Endothelial cell of umbilical vein (primary cell): ENCODE measurements around the gene GGT6. TPM values are rescaled to one million over a fixed set of nuclear protein-coding genes. Genes with fewer than 3 reads are reported as not detected.

Experiments
- BruUV-seq: library from RNA; stranded (reverse); fragments of 400-500 nt; replicated peaks from 2 replicates; lab custom pipeline; 2021; lab: Mats Ljungman, UMichigan
- CTCF ChIA-PET: fragments of 300-600, 350-600 bp; sonication (Branson Sonifier 250); formaldehyde crosslinking; loops from one replicate; lab custom pipeline; 2021; ENCODE audit warnings: antibody characterized with exemption, inconsistent platforms; lab: Charles Lee
- POLR2A ChIA-PET: fragments of 300-600, 350-600 bp; sonication (Branson Sonifier 250); formaldehyde crosslinking; loops from one replicate; lab custom pipeline; 2021; ENCODE audit warnings: antibody characterized with exemption, inconsistent platforms; lab: Charles Lee
- DNase-seq: peaks from one replicate; pipeline ENCODE4 v3.0.0-alpha.2; 2011; ENCODE audit warnings: low read depth, low spot score
- FAIRE-seq: peaks from 2 replicates; lab custom pipeline; 2011; peaks lifted over from hg19 to GRCh38; lab: Jason Lieb, UNC
- H2AFZ ChIP-seq: 2 replicates; pipeline ENCODE4 v1.6.0; 2012; ENCODE audit warnings: low read depth, low read length, control low read depth, inconsistent platforms
- H3K27ac ChIP-seq: 2 replicates; pipeline ENCODE4 v1.5.1; 2011; ENCODE audit warnings: low read depth, mild to moderate bottlenecking, control low read depth, low read length, moderate library complexity; ENCODE audit not compliant: insufficient read depth
- H3K27me3 ChIP-seq, 2 experiments: 2 replicates each; pipeline versions ENCODE4 v1.6.0 to v1.6.1; 2011; ENCODE audit warnings: low read length in 2 of 2, mixed read lengths in 1 of 2; ENCODE audit not compliant: control insufficient read depth in 2 of 2, insufficient read depth in 2 of 2
- H3K36me3 ChIP-seq, 2 experiments: 2 replicates in 1 of 2; 3 replicates in 1 of 2; pipeline ENCODE4 v1.5.1; 2011; ENCODE audit warnings: low read length in 2 of 2, mild to moderate bottlenecking in 1 of 2, moderate library complexity in 1 of 2; ENCODE audit not compliant: control insufficient read depth in 2 of 2, insufficient read depth in 2 of 2; ENCODE audit errors: extremely low read depth in 1 of 2
- H3K4me1 ChIP-seq: 3 replicates; pipeline ENCODE4 v1.5.1; 2011; ENCODE audit warnings: mild to moderate bottlenecking, low read length; ENCODE audit not compliant: control insufficient read depth, insufficient read depth; ENCODE audit errors: extremely low read depth
- H3K4me2 ChIP-seq: 2 replicates; pipeline ENCODE4 v1.6.1; 2011; ENCODE audit warnings: low read length, control low read depth, mixed read lengths; ENCODE audit not compliant: insufficient read depth
- H3K4me3 ChIP-seq, 3 experiments: fragments of 200-600 bp in 1 of 3; sonication (generic), shearing (Covaris generic) in 1 of 3; replicated peaks in 1 of 3; 2 replicates each; pipeline ENCODE4 v1.5.1; 2011 to 2016; ENCODE audit warnings: control low read depth in 3 of 3, low read length in 3 of 3, mild to moderate bottlenecking in 2 of 3, inconsistent platforms in 1 of 3, low read depth in 1 of 3, moderate library complexity in 1 of 3; ENCODE audit not compliant: insufficient read depth in 1 of 3
- H3K79me2 ChIP-seq: 2 replicates; pipeline ENCODE4 v1.6.0; 2012; ENCODE audit warnings: low read length, inconsistent platforms; ENCODE audit not compliant: control insufficient read depth, insufficient read depth
- H3K9ac ChIP-seq: replicated peaks from 2 replicates; pipeline ENCODE3; 2011; ENCODE audit warnings: low read length, control low read depth; ENCODE audit not compliant: insufficient read depth; ENCODE audit errors: extremely low read depth
- H3K9me1 ChIP-seq: replicated peaks from 3 replicates; pipeline ENCODE4 v1.6.0; 2011; ENCODE audit warnings: mild to moderate bottlenecking, low read length; ENCODE audit not compliant: control insufficient read depth, insufficient read depth; ENCODE audit errors: extremely low read depth
- H3K9me3 ChIP-seq: replicated peaks from 2 replicates; pipeline ENCODE4 v1.5.1; 2012; ENCODE audit warnings: low read length, inconsistent platforms; ENCODE audit not compliant: control insufficient read depth, insufficient read depth
- H4K20me1 ChIP-seq: replicated peaks from 2 replicates; pipeline ENCODE3; 2011; ENCODE audit warnings: mild to moderate bottlenecking, low read length; ENCODE audit not compliant: control insufficient read depth, insufficient read depth; ENCODE audit errors: extremely low read depth
- EZH2 ChIP-seq: IDR thresholded peaks from 2 replicates; pipeline ENCODE4 v1.6.1; 2012; ENCODE audit warnings: borderline replicate concordance, low read depth, mild to moderate bottlenecking, moderate library complexity, low read length, inconsistent platforms; ENCODE audit not compliant: severe bottlenecking
- FOS ChIP-seq: IDR thresholded peaks from 2 replicates; pipeline ENCODE4 v1.6.1; 2011; ENCODE audit warnings: mild to moderate bottlenecking, low read length, moderate library complexity, borderline replicate concordance; ENCODE audit not compliant: insufficient read depth
- GATA2 ChIP-seq: IDR thresholded peaks from 2 replicates; pipeline ENCODE4 v1.7.0; 2011; ENCODE audit warnings: low read depth, mild to moderate bottlenecking, moderate library complexity, mixed read lengths, low read length; ENCODE audit not compliant: insufficient read length, insufficient read depth
- JUN ChIP-seq: IDR thresholded peaks from 2 replicates; pipeline ENCODE4 v1.6.1; 2011; ENCODE audit warnings: borderline replicate concordance, low read depth; ENCODE audit not compliant: insufficient read length, insufficient read depth
- MYC ChIP-seq: IDR thresholded peaks from one replicate; pipeline ENCODE4 v1.6.1; 2011; ENCODE audit warnings: mild to moderate bottlenecking, low read depth, low read length
- POLR2A ChIP-seq: IDR thresholded peaks from 2 replicates; pipeline ENCODE4 v1.6.1; 2012; ENCODE audit warnings: low read depth, mild to moderate bottlenecking, control low read depth, low read length
- POLR2AphosphoS5 ChIP-seq: IDR thresholded peaks from 2 replicates; pipeline ENCODE4 v1.6.1; 2012; ENCODE audit warnings: low read depth, mild to moderate bottlenecking, control low read depth, low read length, moderate library complexity; ENCODE audit not compliant: insufficient read depth
- dilution Hi-C: fragments of 300-500 bp; cut with MboI; formaldehyde crosslinking; loops from one replicate; pipeline ENCODE4 v1.15.0; 2019; ENCODE audit warnings: low sequenced_read_pairs; ENCODE audit not compliant: extremely low pct_ligation_motif_present
- intact Hi-C: fragments of 100-400 bp; cut with micrococcal nuclease; formaldehyde crosslinking; loops from one replicate; pipeline ENCODE4 v1.10.0; 2022
- polyA plus RNA-seq, 4 experiments: library from polyadenylated mRNA; depleted of rRNA in 3 of 4; stranded (reverse) in 3 of 4; unstranded in 1 of 4; fragments of >200 nt; gene quantifications; 2 replicates each; pipeline versions ENCODE4 v1.2.1 to v1.2.3, GENCODE V29; 2011 to 2012; ENCODE audit warnings: missing spikeins in 1 of 4
- total RNA-seq: library from RNA; stranded (reverse); gene quantifications from 2 replicates; pipeline ENCODE4 v1.2.3, GENCODE V29; 2021
- TF ChIP-seq, protein P1 (sequence below), 2 donors: IDR thresholded peaks; 1 replicate in 1 of 2; 2 replicates in 1 of 2; pipeline ENCODE4 v1.5.1; 2011; ENCODE audit warnings: low read length in 2 of 2, mild to moderate bottlenecking in 2 of 2, moderate library complexity in 2 of 2, control low read depth in 1 of 2, inconsistent platforms in 1 of 2, low read depth in 1 of 2; ENCODE audit not compliant: insufficient read depth in 1 of 2; ENCODE audit errors: extremely low read depth in 1 of 2
- TF ChIP-seq, protein P2 (sequence below): IDR thresholded peaks from 2 replicates; pipeline ENCODE4 v1.6.1; 2011; ENCODE audit not compliant: insufficient read depth, insufficient read length

GGT6 gene
- total and polyA plus RNA-seq, 2 donors (not counting 3 experiments of a cell fraction or from before 2014, with no cell fraction given) = not detected

DNA sequence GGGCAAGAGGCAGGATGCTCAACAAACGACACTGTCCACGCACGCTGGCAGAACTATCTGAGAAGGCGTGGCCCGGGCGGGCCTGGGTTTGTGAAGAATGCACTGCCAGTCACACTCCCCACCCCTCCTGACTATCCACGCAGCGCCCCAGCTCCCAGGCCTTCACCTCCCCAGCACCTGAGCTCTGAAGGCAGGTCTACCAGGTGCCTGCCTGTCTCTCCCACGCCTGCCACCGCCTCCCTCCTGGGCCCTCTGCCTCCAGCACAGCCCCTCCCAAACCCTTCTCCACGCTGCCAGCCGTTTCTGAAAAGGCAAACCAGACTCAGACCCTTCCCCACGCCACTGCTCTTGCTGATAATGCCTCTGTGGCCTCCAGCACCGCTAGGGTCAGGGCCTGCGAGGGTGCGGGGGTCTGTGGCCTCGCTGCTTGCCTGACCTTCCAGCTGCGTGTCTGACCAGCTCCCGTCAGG lies 16.8 kb downstream of the GGT6 start:
- no peak overlapping the region for H3K27ac ChIP-seq
- intact Hi-C loops (no loop called here), dilution Hi-C loops (no loop called here)
- H4K20me1 ChIP-seq = no peaks in the 10 kb centered on the region
- H3K9me3 ChIP-seq = no peaks in the 10 kb centered on the region
- no peak for DNase-seq
- H3K4me2 ChIP-seq = no peak overlapping the region
- H3K4me1 ChIP-seq = peaks cover 19% of the 10 kb centered on the region
- TF ChIP-seq MYC = no peak
- TF ChIP-seq POLR2AphosphoS5 = no peak
- TF ChIP-seq FOS = no peak
- no peak for TF ChIP-seq POLR2A
- TF ChIP-seq EZH2 = no peak
- TF ChIP-seq, protein P1, sequence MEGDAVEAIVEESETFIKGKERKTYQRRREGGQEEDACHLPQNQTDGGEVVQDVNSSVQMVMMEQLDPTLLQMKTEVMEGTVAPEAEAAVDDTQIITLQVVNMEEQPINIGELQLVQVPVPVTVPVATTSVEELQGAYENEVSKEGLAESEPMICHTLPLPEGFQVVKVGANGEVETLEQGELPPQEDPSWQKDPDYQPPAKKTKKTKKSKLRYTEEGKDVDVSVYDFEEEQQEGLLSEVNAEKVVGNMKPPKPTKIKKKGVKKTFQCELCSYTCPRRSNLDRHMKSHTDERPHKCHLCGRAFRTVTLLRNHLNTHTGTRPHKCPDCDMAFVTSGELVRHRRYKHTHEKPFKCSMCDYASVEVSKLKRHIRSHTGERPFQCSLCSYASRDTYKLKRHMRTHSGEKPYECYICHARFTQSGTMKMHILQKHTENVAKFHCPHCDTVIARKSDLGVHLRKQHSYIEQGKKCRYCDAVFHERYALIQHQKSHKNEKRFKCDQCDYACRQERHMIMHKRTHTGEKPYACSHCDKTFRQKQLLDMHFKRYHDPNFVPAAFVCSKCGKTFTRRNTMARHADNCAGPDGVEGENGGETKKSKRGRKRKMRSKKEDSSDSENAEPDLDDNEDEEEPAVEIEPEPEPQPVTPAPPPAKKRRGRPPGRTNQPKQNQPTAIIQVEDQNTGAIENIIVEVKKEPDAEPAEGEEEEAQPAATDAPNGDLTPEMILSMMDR (IDR thresholded peaks at IDR 0.05; ENCODE audit: extremely low read depth in 1 of 2, insufficient read depth in 1 of 2, low read depth in 1 of 2, low read length in 2 of 2) = no peak
- TF ChIP-seq JUN = no peak
- no peak for TF ChIP-seq GATA2
- TF ChIP-seq, protein P2, sequence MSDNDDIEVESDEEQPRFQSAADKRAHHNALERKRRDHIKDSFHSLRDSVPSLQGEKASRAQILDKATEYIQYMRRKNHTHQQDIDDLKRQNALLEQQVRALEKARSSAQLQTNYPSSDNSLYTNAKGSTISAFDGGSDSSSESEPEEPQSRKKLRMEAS = no peak
- no peaks in the 10 kb centered on the region for H3K79me2 ChIP-seq
- no peaks in the 10 kb centered on the region for H3K27me3 ChIP-seq
- H3K36me3 ChIP-seq = peaks cover 7 to 24% of the 10 kb centered on the region in 2 experiments
- CTCF ChIA-PET = interaction anchor here (1.2 to 4.0 kb wide), 2 partner anchors 11 to 23 kb away, joined by 4 to 9 read pairs; partner anchors contain the start of gene MYBBP1A
- no peak for FAIRE-seq
- no peak overlapping the region for H2AFZ ChIP-seq
- H3K9ac ChIP-seq = no peak overlapping the region
- POLR2A ChIA-PET = interaction anchor here (0.6 kb wide), 1 partner anchor 82 kb away, joined by 8 read pairs; no protein-coding TSS in a partner anchor
- no peak overlapping the region for H3K4me3 ChIP-seq
- BruUV-seq = no TSS peak
- no peaks in the 10 kb centered on the region for H3K9me1 ChIP-seq
